Suprapubic skin (tissue), 4 donors: ENCODE measurements around the gene RBPMS2. TPM values are rescaled to one million over a fixed set of nuclear protein-coding genes. Genes with fewer than 3 reads are reported as not detected.
"Not testable (repeated sequence)": the region's sequence is repeated elsewhere in the genome, so short reads cannot be mapped to it uniquely, and the experiment has no call there.

Source experiments
- DNase-seq, 2 donors: peaks; one replicate each; pipeline ENCODE4 v3.0.0-alpha.2; 2019; ENCODE audit warnings: low spot score in 2 of 2
- H3K27ac ChIP-seq: fragments of 200-600 bp; sonication (generic); one replicate; pipeline ENCODE4 v1.5.1; 2019
- H3K27me3 ChIP-seq: fragments of 200-600 bp; sonication (generic); one replicate; pipeline ENCODE4 v1.5.1; 2019
- H3K36me3 ChIP-seq: fragments of 200-600 bp; sonication (generic); one replicate; pipeline ENCODE4 v1.5.1; 2019
- H3K4me1 ChIP-seq: fragments of 200-600 bp; sonication (generic); one replicate; pipeline ENCODE4 v1.5.1; 2019
- H3K4me3 ChIP-seq: fragments of 200-600 bp; sonication (generic); one replicate; pipeline ENCODE4 v1.5.1; 2019; ENCODE audit warnings: mild to moderate bottlenecking
- H3K9me3 ChIP-seq: fragments of 200-600 bp; sonication (generic); one replicate; pipeline ENCODE4 v1.5.1; 2019
- EP300 ChIP-seq: sonication (generic); formaldehyde crosslinking; IDR thresholded peaks from one replicate; pipeline ENCODE4 v1.6.1; 2017; ENCODE audit warnings: antibody characterized with exemption
- POLR2A ChIP-seq, 2 donors: fragments of 450-650 bp; IDR thresholded peaks; one replicate each; pipeline ENCODE4 v1.6.1; 2017; ENCODE audit warnings: antibody characterized with exemption in 2 of 2, mild to moderate bottlenecking in 2 of 2, moderate library complexity in 2 of 2
- POLR2AphosphoS5 ChIP-seq, 3 donors: sonication (generic); formaldehyde crosslinking; IDR thresholded peaks; one replicate each; pipeline ENCODE4 v1.6.1; 2017; ENCODE audit warnings: antibody characterized with exemption in 3 of 3
- WGBS: methylation state at CpG from one replicate; pipeline ENCODE4 v1.1.5; 2018; 5-methylcytosine and 5-hydroxymethylcytosine counted together
- total RNA-seq, 4 donors: library from RNA; depleted of rRNA; stranded (reverse); fragments of >200 nt; gene quantifications; one replicate each; pipeline ENCODE4 v1.1.0, GENCODE V29; 2016
- TF ChIP-seq, protein P1 (sequence below), 2 donors: fragments of 200-600 bp in 1 of 2; fragments of 450-650 bp in 1 of 2; sonication (generic) in 1 of 2; IDR thresholded peaks; one replicate each; pipeline ENCODE4 v1.5.1; 2016 to 2019; ENCODE audit warnings: antibody characterized with exemption in 2 of 2, mild to moderate bottlenecking in 1 of 2, moderate library complexity in 1 of 2

Gene RBPMS2
- total RNA-seq, 4 donors from 2014 or later: 0.68 to 1.1 (median 0.79) TPM

GRCh38 chr15:64746356-64746755 lies 29.0 kb downstream of the RBPMS2 start:
- peaks cover 12% of the 10 kb centered on the region for H3K4me1 ChIP-seq
- H3K4me3 ChIP-seq: no peak overlapping the region
- no peaks in the 10 kb centered on the region for H3K27me3 ChIP-seq
- no peaks in the 10 kb centered on the region for H3K36me3 ChIP-seq
- DNase-seq: no peak
- no peaks in the 10 kb centered on the region for H3K9me3 ChIP-seq
- TF ChIP-seq EP300: no peak
- TF ChIP-seq, protein P1, sequence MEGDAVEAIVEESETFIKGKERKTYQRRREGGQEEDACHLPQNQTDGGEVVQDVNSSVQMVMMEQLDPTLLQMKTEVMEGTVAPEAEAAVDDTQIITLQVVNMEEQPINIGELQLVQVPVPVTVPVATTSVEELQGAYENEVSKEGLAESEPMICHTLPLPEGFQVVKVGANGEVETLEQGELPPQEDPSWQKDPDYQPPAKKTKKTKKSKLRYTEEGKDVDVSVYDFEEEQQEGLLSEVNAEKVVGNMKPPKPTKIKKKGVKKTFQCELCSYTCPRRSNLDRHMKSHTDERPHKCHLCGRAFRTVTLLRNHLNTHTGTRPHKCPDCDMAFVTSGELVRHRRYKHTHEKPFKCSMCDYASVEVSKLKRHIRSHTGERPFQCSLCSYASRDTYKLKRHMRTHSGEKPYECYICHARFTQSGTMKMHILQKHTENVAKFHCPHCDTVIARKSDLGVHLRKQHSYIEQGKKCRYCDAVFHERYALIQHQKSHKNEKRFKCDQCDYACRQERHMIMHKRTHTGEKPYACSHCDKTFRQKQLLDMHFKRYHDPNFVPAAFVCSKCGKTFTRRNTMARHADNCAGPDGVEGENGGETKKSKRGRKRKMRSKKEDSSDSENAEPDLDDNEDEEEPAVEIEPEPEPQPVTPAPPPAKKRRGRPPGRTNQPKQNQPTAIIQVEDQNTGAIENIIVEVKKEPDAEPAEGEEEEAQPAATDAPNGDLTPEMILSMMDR (IDR thresholded peaks at IDR 0.05): no peak
- TF ChIP-seq POLR2AphosphoS5 (IDR thresholded peaks at IDR 0.05): no peak
- TF ChIP-seq POLR2A (IDR thresholded peaks at IDR 0.05): no peak
- H3K27ac ChIP-seq: no peak overlapping the region
- 93% methylated on average over 5 of the region's 5 CpGs for WGBS

DNA sequence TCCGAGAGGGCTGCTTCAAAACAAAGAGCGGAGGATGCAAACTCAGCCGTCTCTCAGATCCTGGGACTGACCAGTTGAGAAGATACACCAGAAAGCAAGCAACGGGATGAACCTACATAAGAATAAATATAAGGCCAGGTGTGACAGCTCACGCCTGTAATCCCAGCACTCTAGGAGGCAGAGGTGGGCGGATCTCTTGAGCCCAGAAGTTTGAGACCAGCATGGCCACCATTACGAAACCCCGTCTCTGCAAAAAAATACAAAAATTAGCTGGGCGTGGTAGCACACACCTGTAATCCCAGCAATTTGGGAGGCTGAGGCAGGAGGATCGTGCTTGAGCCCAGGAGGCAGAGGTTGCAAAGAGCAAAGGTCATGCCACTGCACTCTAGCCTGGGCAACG lies 31.7 kb downstream of the RBPMS2 start:
- H3K4me3 ChIP-seq: no peak overlapping the region
- H3K36me3 ChIP-seq: no peaks in the 10 kb centered on the region
- H3K27ac ChIP-seq: no peak overlapping the region
- TF ChIP-seq POLR2A (IDR thresholded peaks at IDR 0.05) (no peak), EP300 (no peak), POLR2AphosphoS5 (IDR thresholded peaks at IDR 0.05) (no peak)
- TF ChIP-seq, protein P1 (IDR thresholded peaks at IDR 0.05): no peak
- no peaks in the 10 kb centered on the region for H3K9me3 ChIP-seq
- 89% methylated on average over 11 of the region's 11 CpGs for WGBS
- H3K4me1 ChIP-seq: peaks cover 6% of the 10 kb centered on the region
- H3K27me3 ChIP-seq: no peaks in the 10 kb centered on the region
- DNase-seq: no peak

GRCh38 chr15:64742921-64743320 lies 32.5 kb downstream of the RBPMS2 start:
- Histone ChIP-seq H3K4me1 (no peaks in the 10 kb centered on the region), H3K27ac (no peak overlapping the region), H3K36me3 (no peaks in the 10 kb centered on the region), H3K4me3 (no peak overlapping the region), H3K27me3 (no peaks in the 10 kb centered on the region), H3K9me3 (no peaks in the 10 kb centered on the region)
- 85% methylated on average over 11 of the region's 13 CpGs for WGBS
- TF ChIP-seq, protein P1 (IDR thresholded peaks at IDR 0.05): no peak
- no peak for TF ChIP-seq EP300
- no peak for DNase-seq

- Histone ChIP-seq H3K4me1 (no peaks in the 10 kb centered on the region), H3K27me3 (no peaks in the 10 kb centered on the region), H3K36me3 (no peaks in the 10 kb centered on the region), H3K9me3 (no peaks in the 10 kb centered on the region), H3K27ac (no peak overlapping the region), H3K4me3 (no peak overlapping the region)
- WGBS: 92% methylated on average over 7 of the region's 8 CpGs
- no peak for DNase-seq
- TF ChIP-seq, protein P1 (IDR thresholded peaks at IDR 0.05): no peak
- TF ChIP-seq POLR2AphosphoS5 (IDR thresholded peaks at IDR 0.05) (no peak), POLR2A (IDR thresholded peaks at IDR 0.05) (no peak), EP300 (no peak)
Measured at GRCh38 chr15:64742385-64742784, 33.0 kb downstream of the RBPMS2 start.

DNA sequence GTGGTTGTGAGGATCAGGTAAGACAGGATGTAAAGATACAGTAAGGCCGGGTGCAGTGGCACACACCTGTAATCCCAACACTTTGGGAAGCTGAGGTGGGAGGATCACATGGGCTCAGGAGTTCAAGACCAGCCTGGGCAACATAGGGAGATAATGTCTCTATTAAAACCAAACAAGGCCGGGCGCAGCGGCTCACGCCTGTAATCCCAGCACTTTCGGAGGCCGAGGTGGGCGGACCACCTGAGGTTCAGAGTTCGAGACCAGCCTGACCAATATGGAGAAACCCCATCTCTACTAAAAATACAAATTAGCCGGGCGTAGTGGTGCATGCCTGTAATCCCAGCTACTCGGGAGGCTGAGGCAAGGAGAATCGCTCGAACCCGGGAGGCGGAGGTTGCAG lies 33.7 kb downstream of the RBPMS2 start:
- H3K4me1 ChIP-seq: not testable (repeated sequence)

More for the DNA sequence above, 33.7 kb downstream of the RBPMS2 start:
- H3K27ac ChIP-seq, H3K4me3 ChIP-seq, H3K36me3 ChIP-seq, H3K27me3 ChIP-seq, DNase-seq, H3K9me3 ChIP-seq: not testable (repeated sequence)
- 94% methylated on average over 16 of the region's 16 CpGs for WGBS
